Activated CD4-positive, alpha-beta memory T cell treated with anti-CD3 and anti-CD28 coated beads, Interleukin-2, amount 10 ng/mL, durations not matched to agents 7 days and 5 days (primary cell): ENCODE measurements around the gene INTS14. TPM values are rescaled to one million over a fixed set of nuclear protein-coding genes. Genes with fewer than 3 reads are reported as not detected.
"Not testable (repeated sequence)": the region's sequence is repeated elsewhere in the genome, so short reads cannot be mapped to it uniquely, and the experiment has no call there.

ENCODE experiments used
- CTCF ChIA-PET: fragments of 350-600 bp; sonication (Branson Sonifier 250); formaldehyde crosslinking; loops from one replicate; lab custom pipeline; 2021; ENCODE audit warnings: antibody characterized with exemption, inconsistent platforms; lab: Charles Lee
- POLR2A ChIA-PET: fragments of 350-600 bp; sonication (Branson Sonifier 250); formaldehyde crosslinking; loops from one replicate; lab custom pipeline; 2021; ENCODE audit warnings: antibody characterized with exemption; lab: Charles Lee
- DNase-seq: peaks from one replicate; pipeline ENCODE4 v3.0.0-alpha.2; 2020
- H3K27ac Mint-ChIP-seq: one replicate; pipeline ENCODE4 v1.8.0; 2021; ENCODE audit warnings: mild to moderate bottlenecking, mixed read lengths
- H3K27me3 Mint-ChIP-seq: one replicate; pipeline ENCODE4 v1.8.0; 2021; ENCODE audit warnings: mixed read lengths
- H3K36me3 Mint-ChIP-seq: one replicate; pipeline ENCODE4 v1.8.0; 2021; ENCODE audit warnings: low read depth, mixed read lengths
- H3K4me1 Mint-ChIP-seq: one replicate; pipeline ENCODE4 v1.8.0; 2021; ENCODE audit warnings: mixed read lengths
- H3K4me3 Mint-ChIP-seq: one replicate; pipeline ENCODE4 v1.8.0; 2021; ENCODE audit warnings: mild to moderate bottlenecking, mixed read lengths
- H3K9me3 Mint-ChIP-seq: one replicate; pipeline ENCODE4 v1.8.0; 2021; ENCODE audit warnings: mixed read lengths
- total RNA-seq, 2 experiments: library from RNA; stranded (reverse); gene quantifications; one replicate each; pipeline ENCODE4 v1.2.3, GENCODE V29; 2021

INTS14 gene
- total RNA-seq, 2 experiments from 2014 or later = 35.8 to 41.6 TPM

- CTCF ChIA-PET = no interaction called here
- Mint-ChIP-seq H3K4me3 (no peak overlapping the region), H3K36me3 (peaks cover 31% of the 10 kb centered on the region), H3K27ac (no peak overlapping the region), H3K4me1 (no peaks in the 10 kb centered on the region), H3K27me3 (no peaks in the 10 kb centered on the region), H3K9me3 (no peaks in the 10 kb centered on the region)
- no peak for DNase-seq
- POLR2A ChIA-PET = interaction anchor here (1.4 kb wide), 1 partner anchor 15 kb away, joined by 3 read pairs; no protein-coding TSS in a partner anchor
These were observed 41.2 kb downstream of the INTS14 start for GRCh38 chr15:65569728-65570127.

GRCh38 chr15:65561934-65562333 is 49.0 kb downstream of the INTS14 start:
- no peaks in the 10 kb centered on the region for H3K9me3 Mint-ChIP-seq
- no peaks in the 10 kb centered on the region for H3K4me1 Mint-ChIP-seq
- ChIA-PET CTCF (interaction anchor here (1.6 kb wide), 1 partner anchor 10 kb away, joined by 4 read pairs; no protein-coding TSS in a partner anchor), POLR2A (no interaction called here)
- H3K27ac Mint-ChIP-seq = no peak overlapping the region
- H3K4me3 Mint-ChIP-seq = no peak overlapping the region
- no peak for DNase-seq
- no peaks in the 10 kb centered on the region for H3K27me3 Mint-ChIP-seq
- peaks cover 60% of the 10 kb centered on the region for H3K36me3 Mint-ChIP-seq

- Mint-ChIP-seq H3K4me1 (no peaks in the 10 kb centered on the region), H3K36me3 (peaks cover 58% of the 10 kb centered on the region), H3K4me3 (no peak overlapping the region), H3K27me3 (no peaks in the 10 kb centered on the region), H3K27ac (no peak overlapping the region), H3K9me3 (no peaks in the 10 kb centered on the region)
- ChIA-PET POLR2A (no interaction called here), CTCF (interaction anchor here (0.6 kb wide), 1 partner anchor 24 kb away, joined by 3 read pairs; no protein-coding TSS in a partner anchor)
- no peak for DNase-seq
These were observed 51.0 kb downstream of the INTS14 start for GRCh38 chr15:65559941-65560340.

- peaks cover 52% of the 10 kb centered on the region for H3K36me3 Mint-ChIP-seq
- POLR2A ChIA-PET = no interaction called here
These were observed 51.8 kb downstream of the INTS14 start for GRCh38 chr15:65558997-65559760.

GRCh38 chr15:65558336-65558735 is 52.6 kb downstream of the INTS14 start:
- Mint-ChIP-seq H3K27ac (no peak overlapping the region), H3K4me3 (no peak overlapping the region), H3K27me3 (no peaks in the 10 kb centered on the region), H3K9me3 (no peaks in the 10 kb centered on the region), H3K36me3 (peaks cover 53% of the 10 kb centered on the region), H3K4me1 (no peaks in the 10 kb centered on the region)
- DNase-seq = no peak
- ChIA-PET POLR2A (no interaction called here), CTCF (no interaction called here)

More at GRCh38 chr15:65558997-65559760, 51.8 kb downstream of the INTS14 start:
- Mint-ChIP-seq H3K9me3 (no peaks in the 10 kb centered on the region), H3K27ac (no peak overlapping the region), H3K4me3 (no peak overlapping the region), H3K4me1 (no peaks in the 10 kb centered on the region), H3K27me3 (no peaks in the 10 kb centered on the region)
- CTCF ChIA-PET = no interaction called here
- no peak for DNase-seq

- ChIA-PET POLR2A (interaction anchor here (1.3 kb wide), 1 partner anchor 26 kb away, joined by 3 read pairs; the partner anchor contains the start of gene HACD3), CTCF (no interaction called here)
- no peaks in the 10 kb centered on the region for H3K9me3 Mint-ChIP-seq
- H3K27me3 Mint-ChIP-seq = no peaks in the 10 kb centered on the region
- H3K4me1 Mint-ChIP-seq = no peaks in the 10 kb centered on the region
- no peak for DNase-seq
- H3K36me3 Mint-ChIP-seq = peaks cover 48% of the 10 kb centered on the region
- H3K4me3 Mint-ChIP-seq = no peak overlapping the region
- H3K27ac Mint-ChIP-seq = no peak overlapping the region
These were observed 54.3 kb downstream of the INTS14 start for GRCh38 chr15:65556622-65557021.

GRCh38 chr15:65553691-65554090 is 57.2 kb downstream of the INTS14 start:
- H3K9me3 Mint-ChIP-seq = no peaks in the 10 kb centered on the region
- H3K36me3 Mint-ChIP-seq = peaks cover 33% of the 10 kb centered on the region
- H3K4me3 Mint-ChIP-seq = no peak overlapping the region
- DNase-seq = no peak
- H3K4me1 Mint-ChIP-seq = peaks cover 10% of the 10 kb centered on the region
- H3K27ac Mint-ChIP-seq = no peak overlapping the region
- ChIA-PET CTCF (no interaction called here), POLR2A (no interaction called here)
- H3K27me3 Mint-ChIP-seq = no peaks in the 10 kb centered on the region

GRCh38 chr15:65552851-65553250 is 58.1 kb downstream of the INTS14 start:
- CTCF ChIA-PET, H3K4me3 Mint-ChIP-seq, H3K27ac Mint-ChIP-seq, DNase-seq, POLR2A ChIA-PET, H3K9me3 Mint-ChIP-seq, H3K27me3 Mint-ChIP-seq: not testable (repeated sequence)
- Mint-ChIP-seq H3K36me3 (peaks cover 27% of the 10 kb centered on the region), H3K4me1 (peaks cover 10% of the 10 kb centered on the region)

GRCh38 chr15:65551183-65551582 is 59.7 kb downstream of the INTS14 start:
- Mint-ChIP-seq H3K36me3 (peaks cover 18% of the 10 kb centered on the region), H3K27me3 (no peaks in the 10 kb centered on the region), H3K4me1 (peaks cover 10% of the 10 kb centered on the region), H3K9me3 (no peaks in the 10 kb centered on the region), H3K4me3 (no peak overlapping the region), H3K27ac (no peak overlapping the region)
- no peak for DNase-seq
- POLR2A ChIA-PET = interaction anchor here (0.6 to 1.4 kb wide), 2 partner anchors 24 to 67 kb away, joined by 3 to 4 read pairs; no protein-coding TSS in a partner anchor
- CTCF ChIA-PET = no interaction called here

- Mint-ChIP-seq H3K9me3 (no peaks in the 10 kb centered on the region), H3K36me3 (peaks cover 18% of the 10 kb centered on the region), H3K4me3 (no peak overlapping the region), H3K4me1 (peaks cover 10% of the 10 kb centered on the region), H3K27me3 (no peaks in the 10 kb centered on the region), H3K27ac (no peak overlapping the region)
- DNase-seq = no peak
- POLR2A ChIA-PET = interaction anchor here (0.6 to 1.4 kb wide), 2 partner anchors 24 to 66 kb away, joined by 3 to 4 read pairs; no protein-coding TSS in a partner anchor
- CTCF ChIA-PET = no interaction called here
These were observed 60.2 kb downstream of the INTS14 start for GRCh38 chr15:65550681-65551098.

- DNase-seq, H3K27ac Mint-ChIP-seq, H3K27me3 Mint-ChIP-seq, H3K4me3 Mint-ChIP-seq, H3K9me3 Mint-ChIP-seq: not testable (repeated sequence)
- POLR2A ChIA-PET = interaction anchor here (1.0 kb wide), 1 partner anchor 32 kb away, joined by 3 read pairs; no protein-coding TSS in a partner anchor
- CTCF ChIA-PET = interaction anchor here (0.6 to 1.1 kb wide), 4 partner anchors 8 to 1292 kb away, joined by 3 read pairs; no protein-coding TSS in a partner anchor
- H3K36me3 Mint-ChIP-seq = peaks cover 13% of the 10 kb centered on the region
- peaks cover 10% of the 10 kb centered on the region for H3K4me1 Mint-ChIP-seq
These were observed 61.6 kb downstream of the INTS14 start for GRCh38 chr15:65549288-65549687.

GRCh38 chr15:65547841-65548240 is 63.1 kb downstream of the INTS14 start:
- H3K27ac Mint-ChIP-seq = no peak overlapping the region
- ChIA-PET CTCF (no interaction called here), POLR2A (no interaction called here)
- H3K36me3 Mint-ChIP-seq = peaks cover under 1% of the 10 kb centered on the region
- no peaks in the 10 kb centered on the region for H3K9me3 Mint-ChIP-seq
- DNase-seq = no peak
- H3K27me3 Mint-ChIP-seq = no peaks in the 10 kb centered on the region
- H3K4me3 Mint-ChIP-seq = no peak overlapping the region
- H3K4me1 Mint-ChIP-seq = peaks cover 10% of the 10 kb centered on the region

GRCh38 chr15:65541231-65541820 is 69.6 kb downstream of the INTS14 start:
- no peak overlapping the region for H3K27ac Mint-ChIP-seq
- H3K4me1 Mint-ChIP-seq = peaks cover 2% of the 10 kb centered on the region
- ChIA-PET POLR2A (interaction anchor here (3.3 kb wide), 1 partner anchor 11 kb away, joined by 13 read pairs; the partner anchor contains the start of gene HACD3), CTCF (interaction anchor here (0.7 to 1.0 kb wide), 2 partner anchors 9 to 933 kb away, joined by 3 to 4 read pairs; no protein-coding TSS in a partner anchor)
- no peak overlapping the region for H3K4me3 Mint-ChIP-seq
- H3K27me3 Mint-ChIP-seq = no peaks in the 10 kb centered on the region
- H3K9me3 Mint-ChIP-seq = no peaks in the 10 kb centered on the region
- H3K36me3 Mint-ChIP-seq = no peaks in the 10 kb centered on the region
- DNase-seq = no peak
